Central memory CD4-positive, alpha-beta T cell (primary cell): ENCODE measurements around the gene SGCA.

ENCODE experiments used
- DNase-seq: peaks from one replicate; pipeline ENCODE4 v3.0.0; 2022

SGCA gene

GRCh38 chr17:50210240-50211225 lies 44.7 kb downstream of the SGCA start:
- no peak for DNase-seq

- DNase-seq, result no peak
Measured at GRCh38 chr17:50211249-50212120, 45.7 kb downstream of the SGCA start.

- DNase-seq, result no peak
Measured at GRCh38 chr17:50212121-50212843, 46.5 kb downstream of the SGCA start.

- peak; percentile 34 for DNase-seq
Measured at GRCh38 chr17:50213026-50214022, 47.5 kb downstream of the SGCA start.

- DNase-seq, result no peak
Measured at GRCh38 chr17:50214976-50215760, 49.4 kb downstream of the SGCA start.

GRCh38 chr17:50217591-50217990 lies 51.8 kb downstream of the SGCA start:
- DNase-seq, result no peak

GRCh38 chr17:50218071-50218759 lies 52.4 kb downstream of the SGCA start:
- DNase-seq, result no peak

- DNase-seq, result no peak
Measured at GRCh38 chr17:50218771-50219315, 53.0 kb downstream of the SGCA start.

- DNase-seq, result no peak
Measured at GRCh38 chr17:50219342-50219741, 53.5 kb downstream of the SGCA start.

GRCh38 chr17:50219939-50220465 lies 54.2 kb downstream of the SGCA start:
- no peak for DNase-seq

- DNase-seq, result no peak
Measured at GRCh38 chr17:50220811-50221210, 55.0 kb downstream of the SGCA start.

GRCh38 chr17:50221266-50221863 lies 55.6 kb downstream of the SGCA start:
- no peak for DNase-seq

GRCh38 chr17:50221864-50222545 lies 56.2 kb downstream of the SGCA start:
- no peak for DNase-seq

GRCh38 chr17:50222922-50223321 lies 57.1 kb downstream of the SGCA start:
- DNase-seq, result no peak
